ENCODE data around the gene NR4A3. TPM values are rescaled to one million over a fixed set of nuclear protein-coding genes. Genes with fewer than 3 reads are reported as not detected.

NR4A3 gene
- total and polyA plus RNA-seq, 9 of the 15 experiments (the other 6 are each of a cell fraction or from before 2014, with no cell fraction given): 0.04 to 0.07 TPM; not detected in 7

DNA sequence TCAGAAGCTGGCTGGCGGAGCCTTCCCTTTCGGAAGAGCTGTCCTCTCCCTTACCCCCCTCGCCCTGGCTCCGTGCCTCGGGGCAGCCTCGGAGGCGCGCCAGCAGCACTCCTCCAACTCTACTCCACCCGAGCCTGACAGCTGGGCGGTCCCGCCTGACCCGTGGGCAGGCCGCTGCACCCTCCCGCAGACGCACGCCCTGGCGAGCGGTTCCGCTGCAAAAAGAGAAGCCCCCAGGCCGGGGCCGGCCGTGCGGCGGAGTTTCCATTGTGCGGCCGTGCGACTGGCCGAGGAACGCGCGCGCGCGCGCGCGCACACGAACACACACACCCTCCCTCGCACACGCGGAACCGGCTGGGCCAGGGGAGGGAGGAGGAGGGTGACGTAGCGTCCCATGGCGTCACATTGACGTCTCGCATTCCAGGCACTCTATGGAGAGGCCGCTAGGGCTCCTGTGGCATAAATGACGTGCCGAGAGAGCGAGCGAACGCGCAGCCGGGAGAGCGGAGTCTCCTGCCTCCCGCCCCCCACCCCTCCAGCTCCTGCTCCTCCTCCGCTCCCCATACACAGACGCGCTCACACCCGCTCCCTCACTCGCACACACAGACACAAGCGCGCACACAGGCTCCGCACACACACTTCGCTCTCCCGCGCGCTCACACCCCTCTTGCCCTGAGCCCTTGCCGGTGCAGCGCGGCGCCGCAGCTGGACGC, at the start of gene NR4A3 (continued):
- TF ChIP-seq RBBP5 (IDR thresholded peaks at IDR 0.05; ENCODE audit: borderline replicate concordance, insufficient read depth, low read length, poor library complexity, severe bottlenecking) (peak; percentile 82), SETDB1 (IDR thresholded peaks at IDR 0.05; ENCODE audit: low read length) (no peak), SREBF2 (CRISPR knock-in tag; IDR thresholded peaks at IDR 0.05) (no peak), E2F4 (CRISPR knock-in tag; IDR thresholded peaks at IDR 0.05; ENCODE audit: low read depth) (0 out of 2 replicates have a peak, but pooled peaks have one; percentile 44), CAMTA2 (CRISPR knock-in tag; conservative IDR thresholded peaks at IDR 0.05) (no peak), ZNF436 (CRISPR knock-in tag; IDR thresholded peaks at IDR 0.05) (no peak), SAP30 (IDR thresholded peaks at IDR 0.05; ENCODE audit: borderline replicate concordance, insufficient read depth, low read depth, low read length, poor library complexity, severe bottlenecking) (peak; percentile 32), RAD21 (CRISPR knock-in tag; conservative IDR thresholded peaks at IDR 0.05 in 1 of 2, IDR thresholded peaks at IDR 0.05 in 1 of 2) (0 out of 4 replicates have a peak, but pooled peaks of 1 of the 2 experiments have one; percentile 3), POU5F1 (IDR thresholded peaks at IDR 0.05; ENCODE audit: borderline replicate concordance, low read depth, low read length, partially characterized antibody) (peak; percentile 4), ERF (CRISPR knock-in tag; IDR thresholded peaks at IDR 0.05) (no peak), TAF1 (IDR thresholded peaks at IDR 0.05; ENCODE audit: control insufficient read depth, extremely low read depth, insufficient read depth, low read length, severe bottlenecking) (peak; percentile 19), MEF2D (tag; conservative IDR thresholded peaks at IDR 0.05; ENCODE audit: low read depth) (0 out of 2 replicates have a peak, but pooled peaks have one; percentile 39), HCFC1 (IDR thresholded peaks at IDR 0.05; ENCODE audit: low read depth, low read length) (no peak), EHMT2 (IDR thresholded peaks at IDR 0.05) (no peak), HNRNPK (IDR thresholded peaks at IDR 0.05; ENCODE audit: low read depth, low read length, poor library complexity, severe bottlenecking) (no peak), NFE2 (IDR thresholded peaks at IDR 0.05; ENCODE audit: low read depth) (0 out of 2 replicates have a peak, but pooled peaks have one; percentile 6)
- TF ChIP-seq, protein P1, sequence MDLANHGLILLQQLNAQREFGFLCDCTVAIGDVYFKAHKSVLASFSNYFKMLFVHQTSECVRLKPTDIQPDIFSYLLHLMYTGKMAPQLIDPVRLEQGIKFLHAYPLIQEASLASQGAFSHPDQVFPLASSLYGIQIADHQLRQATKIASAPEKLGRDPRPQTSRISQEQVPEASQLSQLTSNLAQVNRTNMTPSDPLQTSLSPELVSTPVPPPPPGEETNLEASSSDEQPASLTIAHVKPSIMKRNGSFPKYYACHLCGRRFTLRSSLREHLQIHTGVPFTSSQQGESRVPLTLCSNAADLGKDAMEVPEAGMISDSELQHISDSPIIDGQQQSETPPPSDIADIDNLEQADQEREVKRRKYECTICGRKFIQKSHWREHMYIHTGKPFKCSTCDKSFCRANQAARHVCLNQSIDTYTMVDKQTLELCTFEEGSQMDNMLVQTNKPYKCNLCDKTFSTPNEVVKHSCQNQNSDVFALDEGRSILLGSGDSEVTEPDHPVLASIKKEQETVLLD (IDR thresholded peaks at IDR 0.05): peak; percentile 51; the same call in 1 of the 2 replicates
- TF ChIP-seq, protein P2, sequence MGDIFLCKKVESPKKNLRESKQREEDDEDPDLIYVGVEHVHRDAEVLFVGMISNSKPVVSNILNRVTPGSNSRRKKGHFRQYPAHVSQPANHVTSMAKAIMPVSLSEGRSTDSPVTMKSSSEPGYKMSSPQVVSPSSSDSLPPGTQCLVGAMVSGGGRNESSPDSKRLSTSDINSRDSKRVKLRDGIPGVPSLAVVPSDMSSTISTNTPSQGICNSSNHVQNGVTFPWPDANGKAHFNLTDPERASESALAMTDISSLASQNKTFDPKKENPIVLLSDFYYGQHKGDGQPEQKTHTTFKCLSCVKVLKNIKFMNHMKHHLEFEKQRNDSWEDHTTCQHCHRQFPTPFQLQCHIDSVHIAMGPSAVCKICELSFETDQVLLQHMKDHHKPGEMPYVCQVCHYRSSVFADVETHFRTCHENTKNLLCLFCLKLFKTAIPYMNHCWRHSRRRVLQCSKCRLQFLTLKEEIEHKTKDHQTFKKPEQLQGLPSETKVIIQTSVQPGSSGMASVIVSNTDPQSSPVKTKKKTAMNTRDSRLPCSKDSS (IDR thresholded peaks at IDR 0.05; ENCODE audit: low read depth, partially characterized antibody): no peak
- TF ChIP-seq, protein P3, sequence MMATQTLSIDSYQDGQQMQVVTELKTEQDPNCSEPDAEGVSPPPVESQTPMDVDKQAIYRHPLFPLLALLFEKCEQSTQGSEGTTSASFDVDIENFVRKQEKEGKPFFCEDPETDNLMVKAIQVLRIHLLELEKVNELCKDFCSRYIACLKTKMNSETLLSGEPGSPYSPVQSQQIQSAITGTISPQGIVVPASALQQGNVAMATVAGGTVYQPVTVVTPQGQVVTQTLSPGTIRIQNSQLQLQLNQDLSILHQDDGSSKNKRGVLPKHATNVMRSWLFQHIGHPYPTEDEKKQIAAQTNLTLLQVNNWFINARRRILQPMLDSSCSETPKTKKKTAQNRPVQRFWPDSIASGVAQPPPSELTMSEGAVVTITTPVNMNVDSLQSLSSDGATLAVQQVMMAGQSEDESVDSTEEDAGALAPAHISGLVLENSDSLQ (IDR thresholded peaks at IDR 0.05): peak; percentile 76
